Stimulated activated CD4-positive, alpha-beta T cell treated with anti-CD3 and anti-CD28 coated beads, Interleukin-15, amount 100 ng/mL, for 48 hours (primary cell): Measurements from ENCODE around the gene AMMECR1.

Source experiments
- DNase-seq, 2 donors: peaks; one replicate each; pipeline ENCODE4 v3.0.0-alpha.2; 2020; ENCODE audit warnings: low read depth in 2 of 2

Gene AMMECR1

DNA sequence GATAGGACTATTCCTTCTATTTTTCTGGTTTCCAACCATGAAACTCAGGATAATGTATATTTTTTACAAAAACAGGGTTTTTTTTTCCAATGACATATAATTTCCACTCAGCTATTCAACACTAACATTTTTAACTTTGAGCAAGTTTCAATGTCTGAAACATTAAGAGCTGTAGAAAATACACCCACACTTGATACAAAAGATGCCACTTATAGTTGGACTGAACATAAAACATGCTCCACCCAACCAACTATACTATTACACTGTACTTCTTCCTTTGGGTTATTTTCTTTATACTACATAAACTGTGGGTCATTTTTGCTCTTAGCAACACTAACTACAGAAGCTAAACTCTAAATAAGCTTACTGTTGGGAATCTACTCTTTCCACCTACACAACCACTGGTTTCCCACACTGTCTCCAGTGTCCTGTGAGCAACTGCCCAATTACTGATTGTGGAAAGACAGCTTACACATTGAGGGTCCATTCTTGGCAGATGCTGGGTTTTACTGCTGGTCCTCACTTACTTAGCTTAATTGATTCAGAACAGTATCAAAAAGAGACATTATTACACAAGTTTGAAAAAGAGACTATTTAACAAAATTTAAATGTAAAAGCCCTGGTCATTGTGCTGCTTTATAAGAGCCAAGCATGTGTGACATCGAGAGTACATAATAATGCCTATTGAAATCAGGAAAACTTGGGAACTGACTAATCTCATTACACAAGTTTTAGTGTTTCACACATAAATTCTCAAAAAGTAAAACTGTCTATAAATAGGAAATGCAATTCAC is 6.3 kb downstream of the AMMECR1 start:
- DNase-seq: no peak

DNA sequence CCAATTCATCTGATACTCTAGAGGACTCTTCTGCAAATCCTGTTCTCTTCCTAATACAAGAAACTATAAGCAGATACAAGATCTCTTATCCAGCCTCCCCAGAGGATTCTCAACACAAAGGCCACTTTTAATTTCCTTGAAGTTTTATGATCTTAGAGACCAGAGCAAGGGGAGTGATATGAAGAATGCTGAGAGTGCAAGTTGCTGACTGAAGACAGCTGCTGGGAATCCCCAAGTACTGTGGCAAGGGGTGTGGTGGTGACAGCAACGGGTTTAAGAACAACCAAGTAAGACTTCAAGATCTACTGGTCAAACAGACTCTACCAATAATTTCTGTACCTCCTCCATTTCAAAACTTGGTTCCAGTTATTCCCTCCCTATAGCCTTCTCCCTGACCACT is 7.0 kb downstream of the AMMECR1 start:
- peak in 1 of 2 donors; percentile 0 for DNase-seq

DNA sequence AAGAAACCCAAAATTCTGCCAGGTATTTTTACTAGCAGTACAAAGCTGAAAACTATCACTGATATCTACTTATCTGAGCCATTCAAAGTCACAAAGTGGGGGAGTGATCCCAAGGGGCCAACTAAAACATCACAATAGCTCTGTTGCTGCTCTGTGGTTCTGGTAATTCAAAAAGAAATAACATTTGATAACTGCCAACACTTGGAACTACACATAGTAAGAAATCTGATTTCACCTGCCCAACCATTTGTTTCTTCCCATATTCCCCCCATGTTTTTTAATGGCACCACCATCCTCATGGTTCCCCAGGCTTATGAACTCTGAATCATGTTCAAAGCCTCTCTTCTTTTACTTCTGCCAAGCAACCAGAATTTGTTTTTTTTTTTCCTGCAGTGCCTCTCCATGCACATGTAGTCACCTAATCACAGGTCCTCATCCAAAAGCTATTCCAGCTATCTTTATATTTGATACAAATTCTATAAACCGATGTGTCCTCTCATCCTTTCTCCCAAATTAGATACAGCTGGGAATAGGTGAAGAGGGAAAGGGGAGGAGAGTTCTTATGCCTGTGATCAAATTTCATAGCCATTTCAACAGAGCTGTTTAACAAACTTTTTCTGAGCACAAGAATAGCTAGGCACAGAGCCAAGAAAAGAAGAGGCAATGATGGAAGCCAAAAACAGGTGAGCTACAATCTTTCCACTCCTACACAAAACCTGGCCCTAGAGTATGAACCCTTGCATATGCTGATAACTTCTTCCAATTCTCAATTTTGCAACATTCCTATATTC is 7.7 kb downstream of the AMMECR1 start:
- no peak for DNase-seq

DNA sequence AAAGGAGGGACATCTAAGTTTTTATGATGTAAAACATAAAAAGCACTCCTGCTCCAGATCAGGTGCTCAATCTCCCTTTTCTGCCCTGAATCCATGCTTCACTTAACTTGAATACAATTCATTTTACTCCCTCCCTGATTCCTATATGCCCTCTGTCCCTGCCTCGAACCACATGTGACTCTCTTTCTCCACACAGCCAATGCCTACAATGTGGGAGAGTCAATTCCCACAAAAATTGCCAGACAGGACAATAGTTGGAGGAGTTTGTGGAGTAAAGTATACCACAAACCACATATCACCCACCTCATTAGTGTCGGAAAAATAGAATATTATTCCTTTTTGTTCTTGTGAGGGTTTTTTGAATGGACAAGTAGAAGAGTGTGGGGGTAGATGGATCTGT is 9.7 kb downstream of the AMMECR1 start:
- no peak for DNase-seq

DNA sequence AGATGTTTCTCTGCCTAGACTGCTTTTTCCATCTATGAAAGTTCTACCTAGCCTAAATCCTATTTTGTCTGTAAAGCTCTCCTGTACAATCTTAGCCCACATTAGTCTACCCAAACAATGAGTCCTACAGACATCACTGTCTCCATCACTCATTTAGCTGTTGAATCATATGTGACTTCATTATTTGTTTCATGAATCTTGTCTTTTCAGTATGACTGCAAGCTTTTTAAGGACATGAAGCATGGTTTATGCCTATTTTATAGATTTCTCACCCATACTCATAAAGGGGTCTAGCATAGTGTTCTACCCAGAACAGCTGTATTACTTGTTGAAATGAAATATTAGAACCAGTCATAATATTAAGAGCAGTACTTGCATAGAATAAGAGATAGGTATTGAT is 13.0 kb downstream of the AMMECR1 start:
- DNase-seq: no peak

DNA sequence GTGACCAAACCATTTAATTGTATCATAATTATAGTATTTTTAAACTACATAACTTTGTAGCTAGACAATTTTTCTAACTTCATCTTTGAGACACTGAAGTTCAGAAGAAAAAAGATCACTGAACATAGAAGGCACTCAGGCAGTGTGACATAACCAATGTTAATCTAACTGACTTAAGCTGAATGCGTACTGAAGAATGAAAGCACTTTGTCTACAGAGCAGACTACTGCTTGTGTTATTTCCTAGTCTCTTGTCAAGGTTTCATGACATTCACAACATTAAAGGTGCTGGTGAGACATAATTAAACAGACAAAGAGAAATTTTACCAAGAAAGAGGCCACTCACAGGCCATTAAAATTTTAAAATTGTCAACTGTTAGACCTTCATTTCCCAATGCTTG is 13.5 kb downstream of the AMMECR1 start:
- no peak for DNase-seq

DNA sequence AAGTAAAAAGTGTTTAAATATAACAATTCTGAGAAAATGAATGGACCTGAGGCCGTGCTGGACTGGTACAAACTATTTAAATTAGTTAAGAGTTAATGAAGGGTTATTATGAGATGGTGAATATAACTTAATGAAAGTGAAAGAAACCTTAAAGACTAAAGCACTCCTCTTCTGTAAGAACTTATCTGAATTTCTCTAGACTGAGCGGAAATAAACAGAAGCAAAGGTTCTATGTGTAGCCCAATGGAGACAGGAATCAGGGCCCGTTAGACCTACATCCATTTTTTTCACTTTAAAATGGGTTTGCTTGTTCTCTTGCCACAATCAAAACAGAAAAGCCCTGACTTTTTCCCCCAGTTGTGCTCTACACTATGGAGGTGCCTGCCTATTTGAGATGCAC is 14.9 kb downstream of the AMMECR1 start:
- no peak for DNase-seq

DNA sequence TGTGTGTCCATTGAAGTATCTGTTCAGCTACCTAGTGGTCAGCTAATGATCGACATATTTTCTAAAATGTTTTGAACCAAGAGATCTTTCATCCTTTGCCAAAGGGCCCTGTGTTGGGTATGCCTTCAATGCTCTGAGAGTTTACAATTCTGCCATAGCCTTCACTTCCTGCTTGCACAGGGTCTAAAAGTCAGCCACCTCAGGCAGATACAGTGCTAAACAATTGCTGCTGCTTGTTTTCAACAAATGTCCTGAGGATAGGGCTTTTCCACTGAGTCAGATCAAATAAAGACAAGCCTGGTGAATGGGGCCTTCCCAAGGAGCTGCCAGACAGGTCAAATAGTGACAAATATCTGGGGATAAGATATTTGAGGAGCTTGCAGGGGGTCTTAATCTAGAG is 16.7 kb downstream of the AMMECR1 start:
- no peak for DNase-seq

DNA sequence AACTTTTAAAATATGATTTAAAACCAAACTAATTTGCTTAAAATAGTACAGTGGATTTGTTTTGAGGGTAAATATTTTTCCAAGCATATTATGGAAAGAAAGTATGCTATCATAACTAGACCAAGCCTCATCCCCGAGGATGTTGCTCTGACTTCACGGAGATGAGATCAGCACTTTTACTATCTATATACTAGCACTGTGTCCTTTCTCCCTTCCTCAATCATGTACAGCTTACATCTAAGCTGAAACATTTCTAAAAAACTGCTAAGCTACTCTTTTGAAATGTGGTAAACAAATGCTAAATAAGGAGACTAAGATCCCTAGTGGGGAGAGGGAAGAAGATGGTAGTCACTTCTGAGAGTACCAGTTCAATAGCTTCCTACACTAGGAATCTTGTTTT is 23.8 kb downstream of the AMMECR1 start:
- DNase-seq: no peak

DNA sequence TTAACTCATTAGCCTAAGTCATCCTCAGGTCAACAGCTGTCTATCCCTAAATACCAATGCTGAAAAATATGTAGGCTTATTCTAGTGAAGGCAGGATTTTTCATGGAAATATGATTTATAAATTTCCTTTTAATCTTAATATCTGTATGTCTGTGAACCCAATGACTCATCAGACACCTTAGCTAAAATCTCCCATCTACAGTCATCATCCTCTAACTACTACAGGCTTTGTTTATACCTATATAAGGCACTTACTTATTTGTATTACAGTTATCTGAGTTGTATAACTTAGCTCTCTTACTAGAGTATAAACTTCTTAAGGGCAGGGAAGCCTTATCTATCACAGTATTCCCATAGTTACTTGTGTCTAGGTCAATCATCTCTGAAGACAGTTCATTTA is 24.2 kb downstream of the AMMECR1 start:
- no peak for DNase-seq

DNA sequence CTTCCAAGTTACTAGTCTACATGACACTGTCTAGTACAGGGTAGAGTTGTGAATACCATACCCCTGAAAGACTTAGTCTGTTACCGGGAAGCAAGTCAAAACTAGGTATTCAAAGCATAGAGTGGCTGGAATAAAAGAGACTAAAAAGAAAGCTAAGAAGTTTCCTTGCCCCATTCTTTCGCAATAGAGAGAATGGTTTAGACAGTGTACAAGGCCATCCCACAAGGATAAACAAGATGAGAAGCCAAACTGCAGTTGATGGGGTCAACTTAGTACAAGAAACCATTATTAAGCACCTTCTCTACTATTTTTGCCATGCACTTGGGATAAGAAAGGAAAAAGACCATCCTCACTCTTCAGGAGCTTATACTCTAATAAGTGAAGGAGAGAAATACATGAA is 30.3 kb downstream of the AMMECR1 start:
- no peak for DNase-seq

DNA sequence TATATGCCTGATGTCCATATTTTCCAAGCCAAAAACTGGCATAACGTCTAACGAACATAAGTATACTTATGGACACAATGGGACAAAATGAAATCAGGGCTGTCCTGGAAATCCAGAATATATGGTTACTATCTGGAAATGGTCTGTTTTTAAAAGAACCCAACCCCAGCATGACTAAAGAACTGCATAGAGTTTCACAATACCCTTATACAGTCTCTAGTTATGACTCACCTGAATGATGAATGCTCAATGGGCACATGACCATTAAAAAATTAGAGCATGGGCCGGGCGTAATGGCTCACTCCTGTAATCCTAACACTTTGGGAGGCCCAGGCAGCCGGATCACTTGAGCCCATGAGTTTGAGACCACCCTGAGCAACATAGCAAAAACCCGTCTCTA is 31.8 kb downstream of the AMMECR1 start:
- no peak for DNase-seq

DNA sequence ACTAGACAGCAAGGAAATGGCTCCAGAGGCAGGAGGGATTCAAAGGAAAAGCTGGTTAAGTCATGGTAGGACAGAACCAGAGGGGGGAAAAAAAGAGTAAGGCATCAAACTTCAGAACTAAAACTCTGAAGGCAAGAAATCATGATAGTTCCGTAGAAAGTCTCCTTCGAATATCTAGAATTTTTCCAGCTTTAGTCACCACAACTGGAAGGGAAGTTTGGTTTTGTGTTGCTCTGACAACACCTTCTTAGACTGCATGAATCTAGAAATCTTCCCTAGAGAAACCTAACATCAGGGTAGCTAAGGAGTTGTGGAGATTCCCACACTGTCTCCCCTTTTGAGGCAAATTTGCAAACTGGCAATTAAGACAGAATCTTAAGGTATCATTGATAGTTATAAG is 33.7 kb downstream of the AMMECR1 start:
- no peak for DNase-seq

DNA sequence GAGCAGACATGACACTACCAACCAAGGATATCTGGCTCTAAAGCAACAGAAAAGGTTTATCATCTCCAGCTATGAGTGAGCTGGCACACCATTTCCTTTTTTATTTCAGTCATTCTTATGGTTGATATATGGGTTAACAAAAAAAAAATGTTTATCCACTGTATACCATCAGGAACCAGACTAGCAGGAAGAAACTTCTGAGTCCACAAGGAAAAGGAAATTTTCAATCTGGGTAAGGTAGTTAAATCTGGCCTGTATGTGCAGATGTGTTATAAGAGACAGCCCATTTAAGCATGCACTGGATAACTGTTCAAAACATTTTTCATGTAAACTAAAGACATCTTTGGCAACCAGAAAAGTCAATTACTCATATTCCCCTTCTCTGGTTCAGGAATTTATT is 35.0 kb downstream of the AMMECR1 start:
- no peak for DNase-seq

DNA sequence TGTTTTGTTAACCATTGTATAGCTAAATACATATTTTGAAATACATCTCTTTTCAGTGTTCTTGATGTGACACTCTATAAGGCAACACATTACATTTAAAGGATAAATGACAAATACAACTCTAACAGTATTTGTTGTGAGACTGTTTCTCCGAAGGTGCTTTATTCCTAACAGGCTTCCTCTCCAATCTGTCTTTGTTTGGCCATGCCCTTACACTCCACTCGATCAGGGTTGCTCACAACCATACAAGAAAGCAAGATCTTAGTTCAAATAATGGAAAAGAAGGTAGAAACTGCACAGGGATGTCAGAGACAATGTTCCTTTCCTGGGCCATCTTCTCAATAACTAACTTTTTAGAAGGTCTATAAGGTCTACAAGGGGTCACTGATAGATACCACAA is 36.5 kb downstream of the AMMECR1 start:
- no peak for DNase-seq

DNA sequence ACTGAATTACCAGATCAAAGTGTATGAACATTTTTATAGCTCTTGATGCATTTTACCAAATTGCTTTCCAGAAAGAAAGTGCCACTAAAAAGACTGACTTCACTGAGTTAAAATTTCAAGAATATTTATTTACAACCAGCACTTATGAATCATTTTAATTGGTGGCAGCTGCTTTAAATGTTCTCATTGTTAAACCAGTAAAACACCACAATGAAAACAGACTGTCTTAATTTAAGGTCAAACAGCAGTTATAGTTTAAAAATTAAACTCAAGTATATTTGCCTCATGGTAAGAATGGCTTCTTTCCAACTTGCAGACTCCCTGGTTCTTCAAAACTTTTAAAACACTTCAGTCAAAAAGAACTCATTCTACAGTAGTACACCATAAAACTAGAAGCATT is 36.9 kb downstream of the AMMECR1 start:
- no peak for DNase-seq

DNA sequence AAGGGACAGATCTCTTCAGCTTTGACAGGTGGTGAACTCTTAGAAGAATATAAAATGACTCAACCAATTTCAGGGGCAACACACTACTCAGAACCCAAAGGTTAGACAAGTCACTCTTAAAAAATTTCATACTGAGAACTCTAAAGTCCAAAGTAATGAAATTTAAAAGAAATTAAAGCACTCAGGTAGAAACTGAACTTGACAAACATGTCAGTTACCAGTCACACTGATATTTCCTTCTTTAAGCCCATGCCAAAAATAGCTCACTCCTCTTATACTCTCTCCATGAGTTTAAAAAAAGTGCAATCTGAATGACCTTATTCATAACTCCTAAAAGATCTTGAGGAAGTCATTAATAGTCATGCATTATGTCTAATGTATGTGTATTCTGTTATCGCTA is 40.3 kb downstream of the AMMECR1 start:
- DNase-seq: no peak

DNA sequence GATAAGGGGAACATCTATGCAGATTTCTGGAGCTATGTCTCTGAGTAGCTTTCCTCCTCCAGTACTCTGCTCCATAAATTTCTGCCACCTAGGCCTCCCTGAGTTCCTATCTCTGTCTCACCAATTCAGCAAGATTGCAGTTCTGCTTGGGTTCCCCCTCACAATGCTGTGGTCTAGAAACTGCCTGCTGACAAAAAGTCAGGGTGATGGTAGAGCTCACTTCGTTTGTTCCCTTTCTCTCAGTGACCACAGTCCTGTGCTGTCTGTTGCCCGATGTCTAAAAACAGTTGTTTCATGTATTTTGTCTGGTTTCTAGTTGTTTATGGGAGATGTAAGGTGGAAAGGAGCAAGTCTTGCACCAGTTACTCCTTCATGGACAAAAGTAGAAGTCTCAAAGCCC is 41.1 kb downstream of the AMMECR1 start:
- DNase-seq: no peak

DNA sequence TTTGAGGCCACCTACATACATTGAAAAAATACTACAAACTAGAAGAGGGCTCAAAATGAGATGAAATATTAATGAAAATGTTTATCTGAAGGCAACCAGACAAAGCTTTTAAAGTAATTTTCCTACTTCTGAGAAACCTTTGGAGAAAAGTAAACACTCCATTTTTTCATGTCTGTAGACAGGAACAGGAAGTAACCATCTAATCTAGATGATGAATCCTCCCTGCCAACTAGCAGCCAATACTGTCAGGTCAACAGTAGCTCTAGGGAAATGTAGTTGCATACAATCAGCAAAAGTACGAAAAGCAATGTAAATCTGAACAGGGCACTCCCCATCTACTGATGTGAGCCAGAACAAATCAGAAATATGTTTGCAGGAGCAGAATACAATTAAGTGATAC is 49.0 kb downstream of the AMMECR1 start:
- no peak for DNase-seq

DNA sequence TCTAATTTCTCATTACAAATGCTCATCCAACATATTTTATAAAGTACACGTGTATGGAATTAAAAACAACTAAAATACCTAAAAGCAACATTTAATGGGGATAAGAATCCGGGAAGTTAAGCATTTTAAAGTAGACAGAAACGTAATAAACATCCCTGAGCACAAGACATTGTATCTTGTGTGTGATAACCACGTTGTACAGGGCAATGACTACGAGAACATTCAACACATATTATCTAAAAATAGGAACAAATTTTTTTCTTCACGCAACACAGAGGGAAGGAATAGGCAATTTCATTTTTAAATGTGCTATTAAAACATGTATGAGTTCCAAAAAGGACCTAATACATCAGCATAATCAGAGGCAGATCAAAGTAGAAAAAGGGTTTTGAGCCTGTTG is 49.5 kb downstream of the AMMECR1 start:
- no peak for DNase-seq

DNA sequence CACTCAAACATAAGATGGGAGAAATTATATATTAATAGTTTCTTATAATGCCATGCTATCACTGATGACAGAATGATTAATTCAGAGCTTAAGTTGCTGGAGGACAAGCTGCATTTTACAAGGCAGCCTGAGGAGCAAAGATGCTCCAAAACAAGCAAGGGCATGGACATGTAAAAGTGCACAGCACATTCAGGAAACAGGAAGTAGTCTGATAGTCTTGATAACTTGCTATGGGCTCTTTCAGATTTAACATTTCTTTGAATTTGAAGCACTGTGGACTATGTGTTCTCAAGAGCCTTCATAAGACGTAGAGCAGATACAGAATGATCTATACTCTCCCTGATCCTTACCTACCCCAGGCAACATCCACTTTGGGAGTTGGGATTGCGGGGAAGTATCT is 50.0 kb downstream of the AMMECR1 start:
- DNase-seq: no peak

DNA sequence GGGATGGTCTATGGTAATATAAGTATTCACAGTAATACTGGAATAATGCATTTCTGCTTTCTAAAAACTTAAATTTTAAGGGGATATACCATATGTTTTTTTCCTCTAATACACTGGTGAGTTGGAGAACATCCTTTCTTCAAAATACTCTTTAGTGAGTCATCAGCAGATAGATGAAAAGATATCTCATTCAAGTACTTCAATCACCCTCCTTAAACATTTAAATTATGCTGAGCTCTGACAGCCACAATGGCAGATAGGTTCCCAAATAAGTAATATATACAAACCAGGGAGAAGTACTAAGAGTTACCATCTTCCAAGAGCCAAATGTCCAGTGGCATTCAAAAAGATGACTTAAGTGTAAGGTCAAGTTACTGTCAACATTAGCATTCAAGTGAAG is 52.2 kb downstream of the AMMECR1 start:
- no peak for DNase-seq

DNA sequence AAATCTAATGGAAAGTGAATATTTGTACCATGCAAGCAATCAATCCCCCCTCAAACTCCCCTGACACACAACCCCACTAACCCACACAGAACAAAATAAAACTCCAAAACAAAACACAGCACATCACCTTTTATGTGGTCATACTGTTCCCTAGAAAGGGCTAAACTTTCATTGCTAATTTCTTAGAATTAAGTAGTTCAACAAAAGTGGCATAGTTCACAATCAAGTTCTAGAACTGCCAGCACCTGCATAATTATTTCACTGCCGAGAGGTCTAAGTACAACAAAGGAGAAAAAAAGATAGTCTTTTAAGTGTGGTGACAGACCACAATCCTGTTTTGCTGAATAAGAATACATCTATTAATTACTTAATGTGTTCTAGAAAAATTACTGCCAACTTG is 58.8 kb downstream of the AMMECR1 start:
- DNase-seq: no peak

DNA sequence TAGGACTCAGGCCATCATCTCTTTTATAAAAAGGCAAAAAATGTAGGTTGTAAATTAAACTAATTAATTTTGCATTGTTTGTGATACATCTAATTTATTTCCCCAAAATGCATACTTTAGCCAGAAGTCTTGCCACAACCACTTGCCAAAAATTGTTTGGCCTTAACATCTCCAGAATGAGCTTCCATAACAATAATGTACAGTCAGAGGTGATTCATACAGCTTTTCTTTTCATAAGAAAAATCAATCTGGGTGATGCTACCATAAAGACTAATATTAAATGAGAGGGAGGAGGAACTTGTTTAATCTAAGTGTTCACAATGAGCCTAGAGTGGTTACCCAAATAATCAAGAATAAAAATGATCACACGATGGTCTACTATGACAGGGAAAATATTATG is 59.3 kb downstream of the AMMECR1 start:
- no peak for DNase-seq
